GM12872 (cell line): ENCODE measurements around the gene PTDSS2.

Source experiments
- TF ChIP-seq, protein P1 (sequence below): IDR thresholded peaks from 3 replicates; pipeline ENCODE4 v1.5.1; 2011; ENCODE audit warnings: low read depth, mild to moderate bottlenecking, low read length, moderate library complexity; ENCODE audit not compliant: insufficient read depth

PTDSS2 gene

DNA sequence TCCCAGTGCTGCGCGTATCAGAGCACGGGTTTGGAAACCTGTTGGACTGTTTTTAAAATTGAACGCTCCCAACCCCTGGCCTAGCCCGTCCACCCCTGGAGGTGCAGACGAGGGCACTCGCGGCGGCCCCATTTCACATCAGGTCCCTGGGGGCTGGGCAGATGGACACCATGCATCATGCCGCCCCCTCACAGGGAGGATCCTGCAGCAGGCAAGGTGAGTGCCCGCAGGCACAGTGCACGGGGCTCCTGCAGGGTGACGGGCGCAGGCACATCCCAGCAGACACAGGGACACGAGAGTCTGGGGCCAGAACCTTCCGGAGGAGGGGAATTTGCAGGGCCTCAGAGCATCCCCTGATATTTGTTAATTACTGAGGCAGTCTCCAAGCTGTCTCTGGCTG is 15.6 kb upstream of the PTDSS2 start:
- TF ChIP-seq, protein P1, sequence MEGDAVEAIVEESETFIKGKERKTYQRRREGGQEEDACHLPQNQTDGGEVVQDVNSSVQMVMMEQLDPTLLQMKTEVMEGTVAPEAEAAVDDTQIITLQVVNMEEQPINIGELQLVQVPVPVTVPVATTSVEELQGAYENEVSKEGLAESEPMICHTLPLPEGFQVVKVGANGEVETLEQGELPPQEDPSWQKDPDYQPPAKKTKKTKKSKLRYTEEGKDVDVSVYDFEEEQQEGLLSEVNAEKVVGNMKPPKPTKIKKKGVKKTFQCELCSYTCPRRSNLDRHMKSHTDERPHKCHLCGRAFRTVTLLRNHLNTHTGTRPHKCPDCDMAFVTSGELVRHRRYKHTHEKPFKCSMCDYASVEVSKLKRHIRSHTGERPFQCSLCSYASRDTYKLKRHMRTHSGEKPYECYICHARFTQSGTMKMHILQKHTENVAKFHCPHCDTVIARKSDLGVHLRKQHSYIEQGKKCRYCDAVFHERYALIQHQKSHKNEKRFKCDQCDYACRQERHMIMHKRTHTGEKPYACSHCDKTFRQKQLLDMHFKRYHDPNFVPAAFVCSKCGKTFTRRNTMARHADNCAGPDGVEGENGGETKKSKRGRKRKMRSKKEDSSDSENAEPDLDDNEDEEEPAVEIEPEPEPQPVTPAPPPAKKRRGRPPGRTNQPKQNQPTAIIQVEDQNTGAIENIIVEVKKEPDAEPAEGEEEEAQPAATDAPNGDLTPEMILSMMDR: no peak

DNA sequence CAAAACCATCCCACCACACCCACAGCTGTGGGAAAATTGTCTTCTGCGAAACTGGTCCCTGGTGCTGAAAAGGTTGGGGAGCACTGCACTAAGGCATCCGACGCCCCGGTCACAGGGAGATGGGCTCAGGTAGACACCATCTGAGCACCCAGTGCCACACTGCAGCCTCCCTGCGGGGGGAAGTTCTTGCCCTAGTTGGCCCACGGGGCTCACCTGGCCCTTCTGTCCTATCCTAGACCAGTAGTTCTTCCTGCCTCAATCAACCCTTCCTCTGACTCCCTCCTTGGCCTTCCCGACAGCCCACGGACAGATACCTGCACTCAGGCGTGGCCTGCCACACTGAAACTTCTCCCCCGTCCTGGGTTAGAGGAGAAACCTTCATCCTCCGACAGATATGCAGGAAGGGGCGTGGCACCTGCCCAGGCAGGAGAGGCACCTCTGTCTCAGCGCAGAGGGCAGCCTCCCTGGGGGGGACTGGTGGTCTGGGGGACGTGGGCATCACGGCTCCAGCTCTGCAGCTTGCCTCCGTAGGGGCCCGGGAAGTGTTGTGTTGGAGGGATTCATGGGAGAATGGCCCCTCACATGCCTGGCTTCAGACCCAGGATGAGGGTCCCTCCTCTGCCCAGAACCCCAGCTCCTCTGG is 12.7 kb upstream of the PTDSS2 start:
- TF ChIP-seq, protein P1: no peak

DNA sequence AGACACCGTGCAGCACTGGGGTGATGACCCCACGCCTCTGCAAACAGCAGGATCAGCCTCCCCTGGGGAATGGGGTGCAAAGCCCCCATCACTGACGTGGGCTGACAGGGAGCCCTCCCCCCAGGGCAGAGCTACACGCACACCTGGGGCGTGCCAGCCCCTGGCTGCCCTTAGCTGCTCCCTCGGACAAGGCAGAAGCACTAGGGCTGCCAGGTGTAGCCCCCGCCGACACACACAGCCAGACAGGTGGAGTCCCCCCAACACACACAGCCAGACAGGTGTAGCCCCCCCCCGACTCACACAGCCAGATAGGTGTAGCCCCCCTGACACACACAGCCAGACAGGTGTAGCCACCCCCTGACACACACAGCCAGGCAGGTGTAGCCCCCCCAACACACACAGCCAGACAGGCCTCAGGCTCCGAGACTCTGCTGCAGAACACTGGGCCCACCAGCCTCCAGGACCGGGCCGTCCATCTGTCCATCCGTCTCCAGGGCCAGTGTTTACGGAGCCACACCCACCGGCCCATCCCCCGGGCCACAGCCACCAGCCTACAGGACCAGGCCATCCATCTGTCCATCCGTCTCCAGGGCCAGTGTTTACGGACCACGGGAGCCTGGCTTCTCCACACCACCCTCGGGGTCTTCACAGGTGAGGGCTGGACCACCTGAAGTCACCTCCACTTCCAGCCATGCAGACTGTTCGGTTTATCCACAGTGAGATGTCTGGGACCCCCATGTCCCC is 11.8 kb upstream of the PTDSS2 start:
- TF ChIP-seq, protein P1: no peak

DNA sequence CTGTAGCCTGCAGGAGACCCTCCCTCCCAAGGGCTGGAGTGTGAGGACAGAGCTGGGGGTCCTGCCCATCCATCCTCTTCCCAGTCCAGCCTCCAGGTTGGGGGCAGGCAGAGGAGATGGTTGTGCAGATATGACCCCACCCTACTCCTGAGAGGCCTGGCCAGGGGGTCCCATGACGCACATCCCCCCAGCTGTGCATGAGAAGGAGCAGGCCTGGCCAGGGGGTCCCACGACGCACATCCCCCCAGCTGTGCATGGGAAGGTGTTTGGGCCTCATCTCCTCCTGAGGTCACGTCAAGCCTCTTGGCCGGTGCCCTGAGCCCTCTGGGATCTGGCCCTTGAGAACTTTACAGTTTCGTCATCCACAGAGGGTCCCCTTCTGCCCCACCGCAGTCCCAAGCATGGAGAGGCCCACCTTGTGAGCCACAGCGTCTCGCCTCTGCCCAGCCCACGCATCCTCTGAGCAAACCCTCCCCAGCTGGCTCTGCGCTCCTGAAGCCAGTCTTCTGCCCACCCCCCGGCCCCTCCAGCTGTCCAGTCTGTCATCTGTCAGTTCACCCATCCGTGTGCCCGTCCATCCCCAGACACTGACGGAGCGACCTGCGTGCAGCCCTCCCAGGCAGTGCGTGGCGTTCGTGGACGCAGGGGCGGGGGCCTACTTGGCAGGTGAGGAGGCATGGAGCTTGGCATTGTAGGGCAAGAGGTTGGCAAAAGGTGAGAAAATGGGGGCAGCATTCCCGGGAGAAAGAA is 10.6 kb upstream of the PTDSS2 start:
- TF ChIP-seq, protein P1: no peak

DNA sequence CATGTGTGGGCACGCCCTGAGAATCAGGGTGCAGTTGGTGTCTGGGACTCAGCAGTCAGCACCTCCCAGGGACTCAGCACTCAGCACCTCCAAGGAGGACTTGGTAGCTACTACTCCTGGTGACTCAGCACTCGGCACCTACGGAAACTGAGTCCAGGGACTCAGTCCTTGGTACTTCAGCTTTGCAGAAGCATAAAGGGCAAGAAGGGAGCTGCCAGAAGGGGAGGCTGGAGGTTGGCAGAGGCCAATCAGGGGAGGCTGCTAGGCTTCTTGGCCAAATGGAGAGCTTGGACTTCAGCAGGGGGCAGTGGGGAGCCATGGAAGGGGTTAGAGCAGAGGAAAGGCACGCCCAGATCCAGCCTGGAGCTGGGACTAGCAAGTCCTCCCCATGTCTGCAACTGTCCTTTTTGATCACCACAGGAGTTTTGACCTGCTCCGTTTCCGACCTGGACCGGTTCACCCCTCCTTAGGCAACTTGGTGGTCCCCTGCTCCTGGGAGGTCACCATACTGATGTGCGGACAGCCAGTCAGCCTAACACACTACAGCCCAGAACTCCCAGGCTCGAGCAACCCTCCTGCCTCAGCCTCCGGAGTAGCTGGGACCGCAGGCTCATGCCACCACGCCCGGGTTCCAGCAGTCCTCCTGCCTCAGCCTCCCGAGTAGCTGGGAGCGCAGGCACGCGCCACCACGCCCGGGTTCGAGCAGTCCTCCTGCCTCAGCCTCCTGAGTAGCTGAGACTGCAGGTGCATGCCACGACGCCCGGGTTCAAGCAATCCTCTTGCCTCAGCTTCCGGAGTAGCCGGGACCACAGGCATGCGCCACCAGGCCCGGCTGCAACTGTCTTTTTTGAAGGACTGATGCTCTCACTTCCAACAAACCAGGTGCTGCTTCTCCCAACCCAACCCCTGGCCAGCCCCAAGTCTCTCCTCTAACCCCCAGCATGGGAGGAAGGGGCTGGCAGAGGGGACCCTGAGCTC is 9.7 kb upstream of the PTDSS2 start:
- TF ChIP-seq, protein P1: peak; percentile 28; the same call in 1 of the 3 replicates

DNA sequence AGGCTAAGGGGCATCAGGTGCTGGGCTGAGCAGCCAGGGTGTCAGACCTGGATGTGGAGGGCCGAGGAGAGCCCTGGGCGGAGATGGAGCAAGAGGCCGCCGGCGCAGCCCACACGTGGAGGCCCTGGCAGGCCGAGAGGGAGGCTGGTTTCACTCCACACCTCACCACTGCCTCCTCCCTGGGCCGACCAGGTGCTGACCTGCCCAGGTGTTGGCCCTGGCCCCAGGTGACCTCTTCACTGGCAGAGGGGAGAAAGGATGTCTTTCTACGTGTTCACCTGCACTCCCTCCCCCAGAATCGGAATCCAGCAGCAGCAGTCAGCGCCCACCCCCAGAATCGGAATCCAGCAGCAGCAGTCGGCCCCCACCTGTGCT is 9.0 kb upstream of the PTDSS2 start:
- TF ChIP-seq, protein P1: no peak
